Endothelial cell of umbilical vein (primary cell): ENCODE data around the gene SNX10. TPM values are rescaled to one million over a fixed set of nuclear protein-coding genes. Genes with fewer than 3 reads are reported as not detected.

Source experiments
- BruUV-seq: library from RNA; stranded (reverse); fragments of 400-500 nt; replicated peaks from 2 replicates; lab custom pipeline; 2021; lab: Mats Ljungman, UMichigan
- CTCF ChIA-PET: fragments of 300-600, 350-600 bp; sonication (Branson Sonifier 250); formaldehyde crosslinking; loops from one replicate; lab custom pipeline; 2021; ENCODE audit warnings: antibody characterized with exemption, inconsistent platforms; lab: Charles Lee
- POLR2A ChIA-PET: fragments of 300-600, 350-600 bp; sonication (Branson Sonifier 250); formaldehyde crosslinking; loops from one replicate; lab custom pipeline; 2021; ENCODE audit warnings: antibody characterized with exemption, inconsistent platforms; lab: Charles Lee
- DNase-seq: peaks from one replicate; pipeline ENCODE4 v3.0.0-alpha.2; 2011; ENCODE audit warnings: low read depth, low spot score
- FAIRE-seq: peaks from 2 replicates; lab custom pipeline; 2011; peaks lifted over from hg19 to GRCh38; lab: Jason Lieb, UNC
- H2AFZ ChIP-seq: 2 replicates; pipeline ENCODE4 v1.6.0; 2012; ENCODE audit warnings: low read depth, low read length, control low read depth, inconsistent platforms
- H3K27ac ChIP-seq: 2 replicates; pipeline ENCODE4 v1.5.1; 2011; ENCODE audit warnings: low read depth, mild to moderate bottlenecking, control low read depth, low read length, moderate library complexity; ENCODE audit not compliant: insufficient read depth
- H3K27me3 ChIP-seq, 2 experiments: 2 replicates each; pipeline versions ENCODE4 v1.6.0 to v1.6.1; 2011; ENCODE audit warnings: low read length in 2 of 2, mixed read lengths in 1 of 2; ENCODE audit not compliant: control insufficient read depth in 2 of 2, insufficient read depth in 2 of 2
- H3K36me3 ChIP-seq, 2 experiments: 2 replicates in 1 of 2; 3 replicates in 1 of 2; pipeline ENCODE4 v1.5.1; 2011; ENCODE audit warnings: low read length in 2 of 2, mild to moderate bottlenecking in 1 of 2, moderate library complexity in 1 of 2; ENCODE audit not compliant: control insufficient read depth in 2 of 2, insufficient read depth in 2 of 2; ENCODE audit errors: extremely low read depth in 1 of 2
- H3K4me1 ChIP-seq: 3 replicates; pipeline ENCODE4 v1.5.1; 2011; ENCODE audit warnings: mild to moderate bottlenecking, low read length; ENCODE audit not compliant: control insufficient read depth, insufficient read depth; ENCODE audit errors: extremely low read depth
- H3K4me2 ChIP-seq: 2 replicates; pipeline ENCODE4 v1.6.1; 2011; ENCODE audit warnings: low read length, control low read depth, mixed read lengths; ENCODE audit not compliant: insufficient read depth
- H3K4me3 ChIP-seq, 3 experiments: fragments of 200-600 bp in 1 of 3; sonication (generic), shearing (Covaris generic) in 1 of 3; replicated peaks in 1 of 3; 2 replicates each; pipeline ENCODE4 v1.5.1; 2011 to 2016; ENCODE audit warnings: control low read depth in 3 of 3, low read length in 3 of 3, mild to moderate bottlenecking in 2 of 3, inconsistent platforms in 1 of 3, low read depth in 1 of 3, moderate library complexity in 1 of 3; ENCODE audit not compliant: insufficient read depth in 1 of 3
- H3K79me2 ChIP-seq: 2 replicates; pipeline ENCODE4 v1.6.0; 2012; ENCODE audit warnings: low read length, inconsistent platforms; ENCODE audit not compliant: control insufficient read depth, insufficient read depth
- H3K9ac ChIP-seq: replicated peaks from 2 replicates; pipeline ENCODE3; 2011; ENCODE audit warnings: low read length, control low read depth; ENCODE audit not compliant: insufficient read depth; ENCODE audit errors: extremely low read depth
- H3K9me1 ChIP-seq: replicated peaks from 3 replicates; pipeline ENCODE4 v1.6.0; 2011; ENCODE audit warnings: mild to moderate bottlenecking, low read length; ENCODE audit not compliant: control insufficient read depth, insufficient read depth; ENCODE audit errors: extremely low read depth
- H3K9me3 ChIP-seq: replicated peaks from 2 replicates; pipeline ENCODE4 v1.5.1; 2012; ENCODE audit warnings: low read length, inconsistent platforms; ENCODE audit not compliant: control insufficient read depth, insufficient read depth
- H4K20me1 ChIP-seq: replicated peaks from 2 replicates; pipeline ENCODE3; 2011; ENCODE audit warnings: mild to moderate bottlenecking, low read length; ENCODE audit not compliant: control insufficient read depth, insufficient read depth; ENCODE audit errors: extremely low read depth
- EZH2 ChIP-seq: IDR thresholded peaks from 2 replicates; pipeline ENCODE4 v1.6.1; 2012; ENCODE audit warnings: borderline replicate concordance, low read depth, mild to moderate bottlenecking, moderate library complexity, low read length, inconsistent platforms; ENCODE audit not compliant: severe bottlenecking
- FOS ChIP-seq: IDR thresholded peaks from 2 replicates; pipeline ENCODE4 v1.6.1; 2011; ENCODE audit warnings: mild to moderate bottlenecking, low read length, moderate library complexity, borderline replicate concordance; ENCODE audit not compliant: insufficient read depth
- GATA2 ChIP-seq: IDR thresholded peaks from 2 replicates; pipeline ENCODE4 v1.7.0; 2011; ENCODE audit warnings: low read depth, mild to moderate bottlenecking, moderate library complexity, mixed read lengths, low read length; ENCODE audit not compliant: insufficient read length, insufficient read depth
- JUN ChIP-seq: IDR thresholded peaks from 2 replicates; pipeline ENCODE4 v1.6.1; 2011; ENCODE audit warnings: borderline replicate concordance, low read depth; ENCODE audit not compliant: insufficient read length, insufficient read depth
- MYC ChIP-seq: IDR thresholded peaks from one replicate; pipeline ENCODE4 v1.6.1; 2011; ENCODE audit warnings: mild to moderate bottlenecking, low read depth, low read length
- POLR2A ChIP-seq: IDR thresholded peaks from 2 replicates; pipeline ENCODE4 v1.6.1; 2012; ENCODE audit warnings: low read depth, mild to moderate bottlenecking, control low read depth, low read length
- POLR2AphosphoS5 ChIP-seq: IDR thresholded peaks from 2 replicates; pipeline ENCODE4 v1.6.1; 2012; ENCODE audit warnings: low read depth, mild to moderate bottlenecking, control low read depth, low read length, moderate library complexity; ENCODE audit not compliant: insufficient read depth
- dilution Hi-C: fragments of 300-500 bp; cut with MboI; formaldehyde crosslinking; loops from one replicate; pipeline ENCODE4 v1.15.0; 2019; ENCODE audit warnings: low sequenced_read_pairs; ENCODE audit not compliant: extremely low pct_ligation_motif_present
- intact Hi-C: fragments of 100-400 bp; cut with micrococcal nuclease; formaldehyde crosslinking; loops from one replicate; pipeline ENCODE4 v1.10.0; 2022
- polyA plus RNA-seq, 4 experiments: library from polyadenylated mRNA; depleted of rRNA in 3 of 4; stranded (reverse) in 3 of 4; unstranded in 1 of 4; fragments of >200 nt; gene quantifications; 2 replicates each; pipeline versions ENCODE4 v1.2.1 to v1.2.3, GENCODE V29; 2011 to 2012; ENCODE audit warnings: missing spikeins in 1 of 4
- total RNA-seq: library from RNA; stranded (reverse); gene quantifications from 2 replicates; pipeline ENCODE4 v1.2.3, GENCODE V29; 2021
- TF ChIP-seq, protein P1 (sequence below), 2 donors: IDR thresholded peaks; 1 replicate in 1 of 2; 2 replicates in 1 of 2; pipeline ENCODE4 v1.5.1; 2011; ENCODE audit warnings: low read length in 2 of 2, mild to moderate bottlenecking in 2 of 2, moderate library complexity in 2 of 2, control low read depth in 1 of 2, inconsistent platforms in 1 of 2, low read depth in 1 of 2; ENCODE audit not compliant: insufficient read depth in 1 of 2; ENCODE audit errors: extremely low read depth in 1 of 2
- TF ChIP-seq, protein P2 (sequence below): IDR thresholded peaks from 2 replicates; pipeline ENCODE4 v1.6.1; 2011; ENCODE audit not compliant: insufficient read depth, insufficient read length

SNX10 gene
- total and polyA plus RNA-seq, 2 donors (not counting 3 experiments of a cell fraction or from before 2014, with no cell fraction given), result 0.25 to 0.80 TPM

DNA sequence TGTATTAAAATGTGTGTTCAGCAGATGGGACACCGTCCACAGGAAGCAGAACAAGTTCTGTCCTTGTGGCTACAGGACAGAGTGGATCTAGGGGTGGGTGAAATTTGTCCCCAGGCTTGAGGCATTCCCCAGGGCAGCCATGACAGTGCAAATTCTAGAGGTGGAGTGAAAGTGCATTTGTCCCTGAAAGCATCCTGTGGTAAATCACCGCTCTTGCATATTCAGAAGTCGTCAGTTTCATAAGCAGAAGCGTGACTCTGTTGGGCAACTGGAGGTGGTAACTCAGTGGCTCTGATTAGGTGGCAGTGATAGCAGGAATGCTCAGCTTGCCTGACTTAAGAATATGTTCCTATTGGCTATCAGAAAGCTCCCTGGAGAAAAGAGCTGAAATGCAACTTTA lies 96.6 kb downstream of the SNX10 start:
- no TSS peak for BruUV-seq
- Histone ChIP-seq H2AFZ (no peak overlapping the region), H3K27me3 (peaks cover 19 to 20% of the 10 kb centered on the region in 2 experiments), H3K36me3 (no peaks in the 10 kb centered on the region), H3K27ac (no peak overlapping the region), H3K4me1 (no peaks in the 10 kb centered on the region), H3K9me1 (no peaks in the 10 kb centered on the region), H3K79me2 (no peaks in the 10 kb centered on the region), H3K4me3 (no peak overlapping the region), H3K4me2 (no peak overlapping the region), H4K20me1 (no peaks in the 10 kb centered on the region), H3K9ac (no peak overlapping the region), H3K9me3 (no peaks in the 10 kb centered on the region)
- intact Hi-C loops (no loop called here), dilution Hi-C loops (no loop called here)
- DNase-seq (no peak), FAIRE-seq (no peak)
- POLR2A ChIA-PET, result no interaction called here
- no peak for TF ChIP-seq EZH2
- CTCF ChIA-PET, result interaction anchor here (1.0 to 1.8 kb wide), 5 partner anchors 10 to 293 kb away, joined by 3 to 10 read pairs (median 3); no protein-coding TSS in a partner anchor

DNA sequence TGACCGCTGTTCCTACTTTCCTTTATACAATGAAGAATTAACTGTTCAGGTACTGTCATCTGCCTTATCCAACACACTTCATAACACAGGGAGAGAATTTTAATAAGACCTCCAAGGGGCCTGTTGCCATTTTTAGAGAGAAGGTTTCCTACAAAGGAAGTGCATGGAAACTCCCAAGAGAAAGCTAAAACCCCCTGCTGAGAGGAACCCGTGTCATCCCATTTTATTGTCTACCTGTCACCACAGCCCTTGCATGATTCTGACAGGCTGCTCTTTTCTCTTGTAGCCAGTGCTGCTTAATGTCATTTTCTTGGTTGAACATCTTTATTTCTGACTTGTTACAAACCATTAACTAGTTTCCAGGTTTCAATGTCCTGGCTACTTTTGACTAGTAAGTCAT lies 98.4 kb downstream of the SNX10 start:
- no peak overlapping the region for H3K4me3 ChIP-seq
- H3K9ac ChIP-seq, result no peak overlapping the region
- H3K79me2 ChIP-seq, result no peaks in the 10 kb centered on the region
- H3K9me3 ChIP-seq, result no peaks in the 10 kb centered on the region
- FAIRE-seq (no peak), DNase-seq (no peak)
- no TSS peak for BruUV-seq
- dilution Hi-C loops (no loop called here), intact Hi-C loops (no loop called here)
- ChIA-PET POLR2A (no interaction called here), CTCF (interaction anchor here (1.3 to 1.5 kb wide), 3 partner anchors 13 to 292 kb away, joined by 3 to 6 read pairs (median 3); no protein-coding TSS in a partner anchor)
- no peak overlapping the region for H3K4me2 ChIP-seq
- no peak overlapping the region for H2AFZ ChIP-seq
- H3K9me1 ChIP-seq, result no peaks in the 10 kb centered on the region
- no peaks in the 10 kb centered on the region for H3K4me1 ChIP-seq
- TF ChIP-seq GATA2 (no peak), POLR2AphosphoS5 (no peak), JUN (no peak), EZH2 (no peak), POLR2A (no peak), FOS (no peak), MYC (no peak)
- TF ChIP-seq, protein P1, sequence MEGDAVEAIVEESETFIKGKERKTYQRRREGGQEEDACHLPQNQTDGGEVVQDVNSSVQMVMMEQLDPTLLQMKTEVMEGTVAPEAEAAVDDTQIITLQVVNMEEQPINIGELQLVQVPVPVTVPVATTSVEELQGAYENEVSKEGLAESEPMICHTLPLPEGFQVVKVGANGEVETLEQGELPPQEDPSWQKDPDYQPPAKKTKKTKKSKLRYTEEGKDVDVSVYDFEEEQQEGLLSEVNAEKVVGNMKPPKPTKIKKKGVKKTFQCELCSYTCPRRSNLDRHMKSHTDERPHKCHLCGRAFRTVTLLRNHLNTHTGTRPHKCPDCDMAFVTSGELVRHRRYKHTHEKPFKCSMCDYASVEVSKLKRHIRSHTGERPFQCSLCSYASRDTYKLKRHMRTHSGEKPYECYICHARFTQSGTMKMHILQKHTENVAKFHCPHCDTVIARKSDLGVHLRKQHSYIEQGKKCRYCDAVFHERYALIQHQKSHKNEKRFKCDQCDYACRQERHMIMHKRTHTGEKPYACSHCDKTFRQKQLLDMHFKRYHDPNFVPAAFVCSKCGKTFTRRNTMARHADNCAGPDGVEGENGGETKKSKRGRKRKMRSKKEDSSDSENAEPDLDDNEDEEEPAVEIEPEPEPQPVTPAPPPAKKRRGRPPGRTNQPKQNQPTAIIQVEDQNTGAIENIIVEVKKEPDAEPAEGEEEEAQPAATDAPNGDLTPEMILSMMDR (IDR thresholded peaks at IDR 0.05; ENCODE audit: extremely low read depth in 1 of 2, insufficient read depth in 1 of 2, low read depth in 1 of 2, low read length in 2 of 2), result no peak
- TF ChIP-seq, protein P2, sequence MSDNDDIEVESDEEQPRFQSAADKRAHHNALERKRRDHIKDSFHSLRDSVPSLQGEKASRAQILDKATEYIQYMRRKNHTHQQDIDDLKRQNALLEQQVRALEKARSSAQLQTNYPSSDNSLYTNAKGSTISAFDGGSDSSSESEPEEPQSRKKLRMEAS, result no peak
- H4K20me1 ChIP-seq, result no peaks in the 10 kb centered on the region
- H3K36me3 ChIP-seq, result no peaks in the 10 kb centered on the region
- no peak overlapping the region for H3K27ac ChIP-seq
- H3K27me3 ChIP-seq, result peaks cover 16 to 18% of the 10 kb centered on the region in 2 experiments
